ENCODE data around the gene MARS1. TPM values are rescaled to one million over a fixed set of nuclear protein-coding genes. Genes with fewer than 3 reads are reported as not detected.
A peak's percentile ranks its signal among the peaks of the same experiment; 100 is the strongest.
"Not testable (repeated sequence)": the region's sequence is repeated elsewhere in the genome, so short reads cannot be mapped to it uniquely, and the experiment has no call there.

Gene MARS1
- total RNA-seq, 1 donor from 2014 or later, result 327 TPM

GRCh38 chr12:57516617-57517153 is 28.8 kb downstream of the MARS1 start:
- DNase-seq (ENCODE audit: low spot score), result no peak

GRCh38 chr12:57517187-57517586 is 29.3 kb downstream of the MARS1 start:
- no peak for DNase-seq (ENCODE audit: low spot score)

- DNase-seq (ENCODE audit: low spot score), result not testable (repeated sequence)
These were observed 29.9 kb downstream of the MARS1 start for GRCh38 chr12:57517718-57518117.

- no peak for DNase-seq (ENCODE audit: low spot score)
These were observed 30.5 kb downstream of the MARS1 start for GRCh38 chr12:57518176-57518919.

- no peak for DNase-seq (ENCODE audit: low spot score)
These were observed 31.3 kb downstream of the MARS1 start for GRCh38 chr12:57518920-57519795.

GRCh38 chr12:57519796-57520052 is 31.9 kb downstream of the MARS1 start:
- no peak for DNase-seq (ENCODE audit: low spot score)

GRCh38 chr12:57520053-57520818 is 32.4 kb downstream of the MARS1 start, which contains the start of gene DDIT3:
TSS of gene DDIT3 (minus strand) at chr12:57520514. CDS start at chr12:57517406, 3,108 bp downstream.
- DNase-seq (ENCODE audit: low spot score), result peak; percentile 100

- DNase-seq (ENCODE audit: low spot score), result peak; percentile 62
These were observed 33.7 kb downstream of the MARS1 start for GRCh38 chr12:57521525-57522010.

GRCh38 chr12:57522011-57522886 is 34.4 kb downstream of the MARS1 start, which contains the start of gene MBD6:
TSS of gene MBD6 (plus strand) at chr12:57522824. CDS start at chr12:57524304, 1,480 bp downstream.
- peak; percentile 96 for DNase-seq (ENCODE audit: low spot score)

- peak; percentile 80 for DNase-seq (ENCODE audit: low spot score)
These were observed 35.2 kb downstream of the MARS1 start for GRCh38 chr12:57522887-57523705.

GRCh38 chr12:57523706-57524614 is 36.1 kb downstream of the MARS1 start:
- no peak for DNase-seq (ENCODE audit: low spot score)

- peak; percentile 50 for DNase-seq (ENCODE audit: low spot score)
These were observed 37.1 kb downstream of the MARS1 start for GRCh38 chr12:57524814-57525614.

- no peak for DNase-seq (ENCODE audit: low spot score)
These were observed 37.9 kb downstream of the MARS1 start for GRCh38 chr12:57525615-57526383.

- DNase-seq (ENCODE audit: low spot score), result no peak
These were observed 38.7 kb downstream of the MARS1 start for GRCh38 chr12:57526477-57527126.

GRCh38 chr12:57527184-57527583 is 39.3 kb downstream of the MARS1 start:
- DNase-seq (ENCODE audit: low spot score), result no peak

GRCh38 chr12:57528176-57528575 is 40.3 kb downstream of the MARS1 start:
- DNase-seq (ENCODE audit: low spot score), result no peak

Data from ureter (tissue), 1 donor.